Non-pigmented ciliary epithelial cell (primary cell): ENCODE data around the gene FANCM.
"Not testable (repeated sequence)": the region's sequence is repeated elsewhere in the genome, so short reads cannot be mapped to it uniquely, and the experiment has no call there.

ENCODE experiments used
- DNase-seq: peaks from one replicate; pipeline ENCODE4 v3.0.0-alpha.2; 2010; ENCODE audit warnings: low read depth

FANCM gene

GRCh38 chr14:45140661-45141187 is 5.0 kb downstream of the FANCM start:
- DNase-seq: no peak

- not testable (repeated sequence) for DNase-seq
These were observed 6.4 kb downstream of the FANCM start for GRCh38 chr14:45142083-45142482.

GRCh38 chr14:45144658-45145057 is 8.9 kb downstream of the FANCM start:
- DNase-seq: no peak

- no peak for DNase-seq
These were observed 9.5 kb downstream of the FANCM start for GRCh38 chr14:45145214-45145613.

- DNase-seq: no peak
These were observed 13.9 kb downstream of the FANCM start for GRCh38 chr14:45149602-45150001.

GRCh38 chr14:45150386-45150890 is 14.7 kb downstream of the FANCM start:
- DNase-seq: no peak

- DNase-seq: no peak
These were observed 20.3 kb downstream of the FANCM start for GRCh38 chr14:45156067-45156466.

- DNase-seq: no peak
These were observed 34.2 kb downstream of the FANCM start for GRCh38 chr14:45169906-45170305.

- DNase-seq: peak; percentile 74
These were observed 41.3 kb downstream of the FANCM start for GRCh38 chr14:45177076-45177475.

- DNase-seq: no peak
These were observed 45.6 kb downstream of the FANCM start for GRCh38 chr14:45181329-45181728.

GRCh38 chr14:45181806-45182205 is 46.1 kb downstream of the FANCM start:
- no peak for DNase-seq

- no peak for DNase-seq
These were observed 49.5 kb downstream of the FANCM start for GRCh38 chr14:45185100-45185814.

GRCh38 chr14:45194964-45195363 is 59.2 kb downstream of the FANCM start:
- no peak for DNase-seq

GRCh38 chr14:45198551-45198950 is 62.8 kb downstream of the FANCM start:
- peak; percentile 37 for DNase-seq

GRCh38 chr14:45199230-45199629 is 63.5 kb downstream of the FANCM start:
- peak; percentile 58 for DNase-seq

- no peak for DNase-seq
These were observed 66.2 kb downstream of the FANCM start for GRCh38 chr14:45201905-45202304.

GRCh38 chr14:45204241-45204640 is 68.5 kb downstream of the FANCM start:
- no peak for DNase-seq

GRCh38 chr14:45210159-45210558 is 74.4 kb downstream of the FANCM start:
- DNase-seq: no peak

- DNase-seq: no peak
These were observed 75.6 kb downstream of the FANCM start for GRCh38 chr14:45211295-45211694.

GRCh38 chr14:45212231-45212630 is 76.5 kb downstream of the FANCM start:
- no peak for DNase-seq

- not testable (repeated sequence) for DNase-seq
These were observed 78.0 kb downstream of the FANCM start for GRCh38 chr14:45213716-45214115.

- DNase-seq: not testable (repeated sequence)
These were observed 78.6 kb downstream of the FANCM start for GRCh38 chr14:45214341-45214740.

- no peak for DNase-seq
These were observed 86.9 kb downstream of the FANCM start for GRCh38 chr14:45222485-45223262.
